Neuronal stem cell (in vitro differentiated cells): Measurements from ENCODE around the gene NUS1.
A peak's percentile ranks its signal among the peaks of the same experiment; 100 is the strongest.
"Not testable (repeated sequence)": the region's sequence is repeated elsewhere in the genome, so short reads cannot be mapped to it uniquely, and the experiment has no call there.

Source experiments
- DNase-seq: peaks from one replicate; pipeline ENCODE4 v3.0.0-alpha.2; 2013; ENCODE audit warnings: low spot score
- H2AFZ ChIP-seq: one replicate; pipeline ENCODE4 v1.6.1; 2013; ENCODE audit warnings: mild to moderate bottlenecking, low read length, inconsistent platforms
- H2AK5ac ChIP-seq: 2 replicates; pipeline ENCODE4 v1.6.1; 2013; ENCODE audit warnings: low read depth, mild to moderate bottlenecking, inconsistent platforms, low read length, moderate library complexity, mixed read lengths
- H2BK120ac ChIP-seq: 2 replicates; pipeline ENCODE4 v1.6.1; 2013; ENCODE audit warnings: low read depth, mild to moderate bottlenecking, inconsistent platforms, low read length, moderate library complexity, mixed read lengths
- H2BK12ac ChIP-seq: one replicate; pipeline ENCODE4 v1.6.1; 2013; ENCODE audit warnings: low read length, inconsistent platforms
- H2BK15ac ChIP-seq: 2 replicates; pipeline ENCODE4 v1.6.1; 2013; ENCODE audit warnings: mild to moderate bottlenecking, low read length, inconsistent platforms, mixed read lengths
- H2BK5ac ChIP-seq: one replicate; pipeline ENCODE4 v1.6.1; 2013; ENCODE audit warnings: inconsistent platforms, mild to moderate bottlenecking, low read length, moderate library complexity
- H3K14ac ChIP-seq: one replicate; pipeline ENCODE4 v1.6.1; 2013; ENCODE audit warnings: low read length, inconsistent platforms
- H3K18ac ChIP-seq: 2 replicates; pipeline ENCODE4 v1.6.1; 2013; ENCODE audit warnings: low read length, inconsistent platforms
- H3K23ac ChIP-seq: 2 replicates; pipeline ENCODE4 v1.6.1; 2013; ENCODE audit warnings: low read depth, mild to moderate bottlenecking, mixed read lengths, low read length, inconsistent platforms; ENCODE audit not compliant: poor library complexity
- H3K27ac ChIP-seq: replicated peaks from 3 replicates; pipeline ENCODE4 v1.5.1; 2013; ENCODE audit warnings: low read length, inconsistent platforms
- H3K27me3 ChIP-seq, 3 experiments: 2 replicates each; pipeline ENCODE4 v1.6.1; 2013; ENCODE audit warnings: low read length in 3 of 3, mild to moderate bottlenecking in 2 of 3, inconsistent platforms in 1 of 3, low read depth in 1 of 3, mixed read lengths in 1 of 3, moderate library complexity in 1 of 3; ENCODE audit not compliant: control insufficient read depth in 3 of 3, insufficient read depth in 3 of 3
- H3K36me3 ChIP-seq, 2 donors: replicated peaks in 1 of 2; 2 replicates each; pipeline ENCODE4 v1.6.1; 2013; ENCODE audit warnings: low read length in 2 of 2; ENCODE audit not compliant: control insufficient read depth in 2 of 2, insufficient read depth in 2 of 2
- H3K4ac ChIP-seq: 2 replicates; pipeline ENCODE4 v1.6.1; 2013; ENCODE audit warnings: inconsistent platforms, mild to moderate bottlenecking, low read length, moderate library complexity
- H3K4me1 ChIP-seq, 2 donors: 1 replicate in 1 of 2; 2 replicates in 1 of 2; pipeline ENCODE4 v1.6.1; 2013; ENCODE audit warnings: low read length in 2 of 2, low read depth in 1 of 2; ENCODE audit not compliant: control insufficient read depth in 2 of 2, insufficient read depth in 1 of 2
- H3K4me2 ChIP-seq: one replicate; pipeline ENCODE4 v1.6.1; 2013; ENCODE audit warnings: mild to moderate bottlenecking, low read length, inconsistent platforms; ENCODE audit not compliant: insufficient read depth, poor library complexity, severe bottlenecking
- H3K4me3 ChIP-seq, 2 donors: 2 replicates each; pipeline ENCODE4 v1.5.1; 2013; ENCODE audit warnings: low read length in 2 of 2, mild to moderate bottlenecking in 2 of 2, inconsistent platforms in 1 of 2, moderate library complexity in 1 of 2
- H3K79me1 ChIP-seq: one replicate; pipeline ENCODE4 v1.6.1; 2013; ENCODE audit warnings: low read depth, mild to moderate bottlenecking, inconsistent platforms, low read length, moderate library complexity
- H3K9ac ChIP-seq: one replicate; pipeline ENCODE4 v1.6.1; 2013; ENCODE audit warnings: mild to moderate bottlenecking, low read depth, low read length, inconsistent platforms; ENCODE audit not compliant: poor library complexity
- H3K9me3 ChIP-seq, 2 donors: replicated peaks in 1 of 2; 2 replicates each; pipeline versions ENCODE3 to v1.6.1; 2013; ENCODE audit warnings: low read length in 2 of 2, mild to moderate bottlenecking in 2 of 2, inconsistent platforms in 1 of 2, low read depth in 1 of 2, mixed read lengths in 1 of 2, moderate library complexity in 1 of 2; ENCODE audit not compliant: control insufficient read depth in 2 of 2, insufficient read depth in 1 of 2
- H4K8ac ChIP-seq: one replicate; pipeline ENCODE4 v1.6.1; 2013; ENCODE audit warnings: low read depth, mild to moderate bottlenecking, inconsistent platforms, low read length, moderate library complexity
- H4K91ac ChIP-seq: one replicate; pipeline ENCODE4 v1.6.1; 2013; ENCODE audit warnings: low read length, low read depth, mild to moderate bottlenecking, inconsistent platforms; ENCODE audit not compliant: poor library complexity
- WGBS, 2 donors: extraction: QIAGEN DNeasy Blood & Tissue Kit; methylation state at CpG; one replicate each; pipeline ENCODE4 v1.1.7; 2013; ENCODE audit warnings: missing lambda C conversion rate in 2 of 2, mixed read lengths in 1 of 2; ENCODE audit not compliant: insufficient read length in 2 of 2, insufficient replicate concordance in 1 of 2; ENCODE audit errors: extremely low coverage in 2 of 2; 5-methylcytosine and 5-hydroxymethylcytosine counted together

The NUS1 gene

GRCh38 chr6:117666881-117667280 lies 8.4 kb upstream of the NUS1 start:
- Histone ChIP-seq H3K79me1 (no peaks in the 10 kb centered on the region), H3K9ac (no peak overlapping the region), H2BK5ac (no peak overlapping the region), H3K14ac (no peak overlapping the region), H3K27me3 (no peaks in the 10 kb centered on the region), H3K36me3 (peaks cover 0 to 3% of the 10 kb centered on the region in 2 donors), H3K4me2 (no peak overlapping the region), H3K4me3 (no peak overlapping the region), H3K27ac (no peak overlapping the region), H2BK120ac (no peak overlapping the region), H3K23ac (no peak overlapping the region), H4K8ac (no peak overlapping the region), H2AK5ac (no peak overlapping the region), H2AFZ (no peak overlapping the region), H2BK15ac (no peak overlapping the region), H3K9me3 (peaks cover 0 to 6% of the 10 kb centered on the region in 2 donors), H2BK12ac (no peak overlapping the region), H3K4ac (no peak overlapping the region), H3K4me1 (no peaks in the 10 kb centered on the region), H4K91ac (no peak overlapping the region), H3K18ac (no peak overlapping the region)
- no peak for DNase-seq
- WGBS, 2 donors: no CpG with 5 or more reads among the region's 1 CpG

GRCh38 chr6:117668736-117669135 lies 6.5 kb upstream of the NUS1 start:
- Histone ChIP-seq H3K14ac (no peak overlapping the region), H2AK5ac (no peak overlapping the region), H3K4me3 (no peak overlapping the region), H3K9me3 (peaks cover 0 to 6% of the 10 kb centered on the region in 2 donors), H3K27me3 (no peaks in the 10 kb centered on the region), H3K18ac (no peak overlapping the region), H3K4ac (no peak overlapping the region), H3K4me1 (no peaks in the 10 kb centered on the region), H2BK15ac (no peak overlapping the region), H2AFZ (no peak overlapping the region), H2BK5ac (no peak overlapping the region), H2BK12ac (no peak overlapping the region), H4K91ac (no peak overlapping the region), H3K9ac (no peak overlapping the region), H3K23ac (no peak overlapping the region), H3K4me2 (no peak overlapping the region), H3K27ac (no peak overlapping the region), H2BK120ac (no peak overlapping the region), H4K8ac (no peak overlapping the region), H3K79me1 (no peaks in the 10 kb centered on the region), H3K36me3 (no peaks in the 10 kb centered on the region)
- no peak for DNase-seq

GRCh38 chr6:117674503-117674902 lies 766 bp upstream of the NUS1 start:
- Histone ChIP-seq H3K4me1 (peaks cover 0 to 6% of the 10 kb centered on the region in 2 donors), H3K14ac (no peak overlapping the region), H2BK12ac (no peak overlapping the region), H3K4me2 (peak overlapping the region; percentile 76), H3K27me3 (no peaks in the 10 kb centered on the region), H2AK5ac (no peak overlapping the region), H2BK120ac (no peak overlapping the region), H2BK5ac (no peak overlapping the region), H3K9me3 (peaks cover 0 to 26% of the 10 kb centered on the region in 2 donors), H4K91ac (no peak overlapping the region), H2BK15ac (no peak overlapping the region), H2AFZ (peak overlapping the region; percentile 95), H3K4ac (no peak overlapping the region), H3K9ac (no peak overlapping the region), H4K8ac (no peak overlapping the region), H3K4me3 (peak overlapping the region; percentile 50 to 81), H3K23ac (no peak overlapping the region), H3K27ac (no peak overlapping the region), H3K79me1 (peaks cover 3% of the 10 kb centered on the region), H3K18ac (no peak overlapping the region), H3K36me3 (peaks cover 0 to 21% of the 10 kb centered on the region in 2 donors)
- no CpG with 5 or more reads among the region's 10 CpGs for WGBS, 2 donors
- DNase-seq: no peak

- not testable (repeated sequence) for H3K18ac ChIP-seq, H3K27ac ChIP-seq, H4K91ac ChIP-seq, H2BK5ac ChIP-seq, H3K4me1 ChIP-seq, H3K79me1 ChIP-seq, H3K4ac ChIP-seq, H2BK120ac ChIP-seq, DNase-seq, H3K23ac ChIP-seq, H2BK15ac ChIP-seq, H3K27me3 ChIP-seq, H2AK5ac ChIP-seq, H3K14ac ChIP-seq, H4K8ac ChIP-seq, H2BK12ac ChIP-seq
- Histone ChIP-seq H3K9ac (peak overlapping the region; percentile 91), H3K4me3 (peak overlapping the region; percentile 66 to 89), H3K9me3 (peaks cover 0 to 35% of the 10 kb centered on the region in 2 donors), H2AFZ (peak overlapping the region; percentile 95), H3K36me3 (peaks cover 0 to 30% of the 10 kb centered on the region in 2 donors), H3K4me2 (peak overlapping the region; percentile 72)
- no CpG with 5 or more reads among the region's 62 CpGs for WGBS, 2 donors
Observed at GRCh38 chr6:117675658-117676301, 511 bp downstream of the NUS1 start.
